Superior temporal gyrus (tissue), 1 donor: Measurements from ENCODE around the gene RAP1GDS1.
"Not testable (repeated sequence)": the region's sequence is repeated elsewhere in the genome, so short reads cannot be mapped to it uniquely, and the experiment has no call there.

ENCODE experiments used
- DNase-seq: peaks from one replicate; pipeline ENCODE4 v3.0.0-alpha.2; 2016; ENCODE audit errors: extremely low spot score

Gene RAP1GDS1

GRCh38 chr4:98288671-98289070 lies 27.5 kb downstream of the RAP1GDS1 start:
- not testable (repeated sequence) for DNase-seq

- DNase-seq: no peak
Measured at GRCh38 chr4:98289375-98289774, 28.2 kb downstream of the RAP1GDS1 start.

- peak; percentile 46 for DNase-seq
Measured at GRCh38 chr4:98290511-98290910, 29.3 kb downstream of the RAP1GDS1 start.

GRCh38 chr4:98293104-98293887 lies 32.1 kb downstream of the RAP1GDS1 start:
- peak; percentile 77 for DNase-seq

- no peak for DNase-seq
Measured at GRCh38 chr4:98298022-98298421, 36.8 kb downstream of the RAP1GDS1 start.

- no peak for DNase-seq
Measured at GRCh38 chr4:98300706-98301105, 39.5 kb downstream of the RAP1GDS1 start.

- peak; percentile 38 for DNase-seq
Measured at GRCh38 chr4:98305576-98305975, 44.4 kb downstream of the RAP1GDS1 start.

GRCh38 chr4:98310867-98311266 lies 49.7 kb downstream of the RAP1GDS1 start:
- DNase-seq: no peak

GRCh38 chr4:98311656-98312055 lies 50.5 kb downstream of the RAP1GDS1 start:
- DNase-seq: no peak

GRCh38 chr4:98314791-98315565 lies 53.8 kb downstream of the RAP1GDS1 start:
- DNase-seq: no peak

- no peak for DNase-seq
Measured at GRCh38 chr4:98318521-98318920, 57.3 kb downstream of the RAP1GDS1 start.

- no peak for DNase-seq
Measured at GRCh38 chr4:98319021-98319420, 57.8 kb downstream of the RAP1GDS1 start.

GRCh38 chr4:98326168-98326567 lies 65.0 kb downstream of the RAP1GDS1 start:
- no peak for DNase-seq

- no peak for DNase-seq
Measured at GRCh38 chr4:98327694-98328093, 66.5 kb downstream of the RAP1GDS1 start.

GRCh38 chr4:98329879-98330640 lies 68.9 kb downstream of the RAP1GDS1 start:
- not testable (repeated sequence) for DNase-seq

GRCh38 chr4:98332017-98332416 lies 70.8 kb downstream of the RAP1GDS1 start:
- no peak for DNase-seq

- DNase-seq: no peak
Measured at GRCh38 chr4:98334461-98334860, 73.3 kb downstream of the RAP1GDS1 start.

GRCh38 chr4:98338761-98339438 lies 77.7 kb downstream of the RAP1GDS1 start:
- DNase-seq: no peak

- no peak for DNase-seq
Measured at GRCh38 chr4:98341309-98341708, 80.1 kb downstream of the RAP1GDS1 start.

- DNase-seq: no peak
Measured at GRCh38 chr4:98343626-98344025, 82.4 kb downstream of the RAP1GDS1 start.

GRCh38 chr4:98345838-98346237 lies 84.7 kb downstream of the RAP1GDS1 start:
- DNase-seq: no peak

GRCh38 chr4:98352396-98352795 lies 91.2 kb downstream of the RAP1GDS1 start:
- DNase-seq: no peak
